Measurements from ENCODE around the gene DPP6. TPM values are rescaled to one million over a fixed set of nuclear protein-coding genes. Genes with fewer than 3 reads are reported as not detected.

Gene DPP6
- total RNA-seq, 1 experiment from 2014 or later = not detected

DNA sequence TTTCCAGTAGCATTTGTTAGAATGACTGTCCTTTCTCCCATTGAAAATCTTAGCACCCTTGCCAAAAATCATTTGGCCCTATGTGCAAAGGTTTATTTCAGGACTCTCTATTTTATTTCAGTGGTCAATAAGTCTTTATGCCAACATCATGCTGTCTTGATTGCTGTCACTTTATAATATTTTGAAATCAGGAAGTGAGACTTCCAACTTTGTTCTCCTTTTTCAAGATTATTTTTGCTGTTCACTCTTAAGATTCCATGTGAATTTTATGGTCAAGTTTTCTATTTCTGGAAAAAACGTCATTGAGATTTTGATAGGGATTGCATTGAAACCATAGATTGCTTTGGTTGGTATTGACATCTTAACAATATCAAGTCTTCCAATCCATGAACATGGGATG is 885.6 kb downstream of the DPP6 start:
- H3K4me3 Mint-ChIP-seq = no peak overlapping the region
- TF ChIP-seq, protein P1, sequence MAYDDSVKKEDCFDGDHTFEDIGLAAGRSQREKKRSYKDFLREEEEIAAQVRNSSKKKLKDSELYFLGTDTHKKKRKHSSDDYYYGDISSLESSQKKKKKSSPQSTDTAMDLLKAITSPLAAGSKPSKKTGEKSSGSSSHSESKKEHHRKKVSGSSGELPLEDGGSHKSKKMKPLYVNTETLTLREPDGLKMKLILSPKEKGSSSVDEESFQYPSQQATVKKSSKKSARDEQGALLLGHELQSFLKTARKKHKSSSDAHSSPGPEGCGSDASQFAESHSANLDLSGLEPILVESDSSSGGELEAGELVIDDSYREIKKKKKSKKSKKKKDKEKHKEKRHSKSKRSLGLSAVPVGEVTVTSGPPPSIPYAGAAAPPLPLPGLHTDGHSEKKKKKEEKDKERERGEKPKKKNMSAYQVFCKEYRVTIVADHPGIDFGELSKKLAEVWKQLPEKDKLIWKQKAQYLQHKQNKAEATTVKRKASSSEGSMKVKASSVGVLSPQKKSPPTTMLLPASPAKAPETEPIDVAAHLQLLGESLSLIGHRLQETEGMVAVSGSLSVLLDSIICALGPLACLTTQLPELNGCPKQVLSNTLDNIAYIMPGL (CRISPR knock-in tag; IDR thresholded peaks at IDR 0.05) = no peak
- DNase-seq (ENCODE audit: low spot score) = no peak
- ChIA-PET CTCF (interaction anchor here (1.1 kb wide), 1 partner anchor 15 kb away, joined by 3 read pairs; no protein-coding TSS in a partner anchor), POLR2A (no interaction called here)
- H3K36me3 Mint-ChIP-seq = peaks cover 57% of the 10 kb centered on the region
- no peak for ATAC-seq
- H3K27ac Mint-ChIP-seq = no peak overlapping the region
- H3K27me3 Mint-ChIP-seq (ENCODE audit: low read depth) = peaks cover 10% of the 10 kb centered on the region
- H3K4me1 Mint-ChIP-seq = no peaks in the 10 kb centered on the region
- peaks cover 82% of the 10 kb centered on the region for H3K9me3 Mint-ChIP-seq

DNA sequence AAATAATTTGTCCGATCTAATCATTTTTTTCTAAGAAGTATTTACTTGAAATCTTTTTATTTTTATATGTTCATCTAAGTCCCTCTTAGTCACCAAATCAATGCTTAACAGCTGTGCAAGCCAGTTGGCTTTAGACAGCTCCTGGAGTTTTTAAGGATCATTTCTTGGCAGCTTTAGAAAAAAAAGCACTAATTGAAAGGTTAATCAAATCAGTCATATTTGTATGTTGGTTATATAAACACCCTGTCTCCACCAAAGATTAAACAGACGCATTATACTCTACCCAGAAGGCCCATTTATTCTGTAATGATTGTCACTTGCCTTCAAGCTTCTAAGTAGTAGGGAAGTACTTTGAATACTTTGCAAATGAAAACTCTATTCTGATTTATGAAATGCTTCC is 890.5 kb downstream of the DPP6 start:
- Mint-ChIP-seq H3K4me1 (no peaks in the 10 kb centered on the region), H3K27me3 (ENCODE audit: low read depth) (no peaks in the 10 kb centered on the region), H3K4me3 (no peak overlapping the region), H3K9me3 (peaks cover 36% of the 10 kb centered on the region), H3K27ac (no peak overlapping the region), H3K36me3 (peaks cover 67% of the 10 kb centered on the region)
- TF ChIP-seq, protein P2, sequence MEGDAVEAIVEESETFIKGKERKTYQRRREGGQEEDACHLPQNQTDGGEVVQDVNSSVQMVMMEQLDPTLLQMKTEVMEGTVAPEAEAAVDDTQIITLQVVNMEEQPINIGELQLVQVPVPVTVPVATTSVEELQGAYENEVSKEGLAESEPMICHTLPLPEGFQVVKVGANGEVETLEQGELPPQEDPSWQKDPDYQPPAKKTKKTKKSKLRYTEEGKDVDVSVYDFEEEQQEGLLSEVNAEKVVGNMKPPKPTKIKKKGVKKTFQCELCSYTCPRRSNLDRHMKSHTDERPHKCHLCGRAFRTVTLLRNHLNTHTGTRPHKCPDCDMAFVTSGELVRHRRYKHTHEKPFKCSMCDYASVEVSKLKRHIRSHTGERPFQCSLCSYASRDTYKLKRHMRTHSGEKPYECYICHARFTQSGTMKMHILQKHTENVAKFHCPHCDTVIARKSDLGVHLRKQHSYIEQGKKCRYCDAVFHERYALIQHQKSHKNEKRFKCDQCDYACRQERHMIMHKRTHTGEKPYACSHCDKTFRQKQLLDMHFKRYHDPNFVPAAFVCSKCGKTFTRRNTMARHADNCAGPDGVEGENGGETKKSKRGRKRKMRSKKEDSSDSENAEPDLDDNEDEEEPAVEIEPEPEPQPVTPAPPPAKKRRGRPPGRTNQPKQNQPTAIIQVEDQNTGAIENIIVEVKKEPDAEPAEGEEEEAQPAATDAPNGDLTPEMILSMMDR (IDR thresholded peaks at IDR 0.05) = no peak
- no peak for TF ChIP-seq FOXJ3 (CRISPR knock-in tag; IDR thresholded peaks at IDR 0.05; ENCODE audit: borderline replicate concordance)
- TF ChIP-seq, protein P3, sequence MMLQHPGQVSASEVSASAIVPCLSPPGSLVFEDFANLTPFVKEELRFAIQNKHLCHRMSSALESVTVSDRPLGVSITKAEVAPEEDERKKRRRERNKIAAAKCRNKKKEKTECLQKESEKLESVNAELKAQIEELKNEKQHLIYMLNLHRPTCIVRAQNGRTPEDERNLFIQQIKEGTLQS (CRISPR knock-in tag; conservative IDR thresholded peaks at IDR 0.05) = no peak
- no peak for TF ChIP-seq SOX15 (CRISPR knock-in tag; IDR thresholded peaks at IDR 0.05)
- TF ChIP-seq ZNF263 (CRISPR knock-in tag; IDR thresholded peaks at IDR 0.05; ENCODE audit: low read depth) = no peak
- TF ChIP-seq, protein P4, sequence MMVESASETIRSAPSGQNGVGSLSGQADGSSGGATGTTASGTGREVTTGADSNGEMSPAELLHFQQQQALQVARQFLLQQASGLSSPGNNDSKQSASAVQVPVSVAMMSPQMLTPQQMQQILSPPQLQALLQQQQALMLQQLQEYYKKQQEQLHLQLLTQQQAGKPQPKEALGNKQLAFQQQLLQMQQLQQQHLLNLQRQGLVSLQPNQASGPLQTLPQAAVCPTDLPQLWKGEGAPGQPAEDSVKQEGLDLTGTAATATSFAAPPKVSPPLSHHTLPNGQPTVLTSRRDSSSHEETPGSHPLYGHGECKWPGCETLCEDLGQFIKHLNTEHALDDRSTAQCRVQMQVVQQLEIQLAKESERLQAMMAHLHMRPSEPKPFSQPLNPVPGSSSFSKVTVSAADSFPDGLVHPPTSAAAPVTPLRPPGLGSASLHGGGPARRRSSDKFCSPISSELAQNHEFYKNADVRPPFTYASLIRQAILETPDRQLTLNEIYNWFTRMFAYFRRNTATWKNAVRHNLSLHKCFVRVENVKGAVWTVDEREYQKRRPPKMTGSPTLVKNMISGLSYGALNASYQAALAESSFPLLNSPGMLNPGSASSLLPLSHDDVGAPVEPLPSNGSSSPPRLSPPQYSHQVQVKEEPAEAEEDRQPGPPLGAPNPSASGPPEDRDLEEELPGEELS (CRISPR knock-in tag; IDR thresholded peaks at IDR 0.05) = no peak
- TF ChIP-seq, protein P5, sequence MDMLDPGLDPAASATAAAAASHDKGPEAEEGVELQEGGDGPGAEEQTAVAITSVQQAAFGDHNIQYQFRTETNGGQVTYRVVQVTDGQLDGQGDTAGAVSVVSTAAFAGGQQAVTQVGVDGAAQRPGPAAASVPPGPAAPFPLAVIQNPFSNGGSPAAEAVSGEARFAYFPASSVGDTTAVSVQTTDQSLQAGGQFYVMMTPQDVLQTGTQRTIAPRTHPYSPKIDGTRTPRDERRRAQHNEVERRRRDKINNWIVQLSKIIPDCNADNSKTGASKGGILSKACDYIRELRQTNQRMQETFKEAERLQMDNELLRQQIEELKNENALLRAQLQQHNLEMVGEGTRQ (CRISPR knock-in tag; IDR thresholded peaks at IDR 0.05) = no peak
- no peak for TF ChIP-seq ZNF423 (CRISPR knock-in tag; IDR thresholded peaks at IDR 0.05)
- TF ChIP-seq, protein P6, sequence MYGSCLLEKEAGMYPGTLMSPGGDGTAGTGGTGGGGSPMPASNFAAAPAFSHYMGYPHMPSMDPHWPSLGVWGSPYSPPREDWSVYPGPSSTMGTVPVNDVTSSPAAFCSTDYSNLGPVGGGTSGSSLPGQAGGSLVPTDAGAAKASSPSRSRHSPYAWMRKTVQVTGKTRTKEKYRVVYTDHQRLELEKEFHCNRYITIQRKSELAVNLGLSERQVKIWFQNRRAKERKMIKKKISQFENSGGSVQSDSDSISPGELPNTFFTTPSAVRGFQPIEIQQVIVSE (CRISPR knock-in tag; IDR thresholded peaks at IDR 0.05; ENCODE audit: borderline replicate concordance) = no peak
- TF ChIP-seq, protein P7, sequence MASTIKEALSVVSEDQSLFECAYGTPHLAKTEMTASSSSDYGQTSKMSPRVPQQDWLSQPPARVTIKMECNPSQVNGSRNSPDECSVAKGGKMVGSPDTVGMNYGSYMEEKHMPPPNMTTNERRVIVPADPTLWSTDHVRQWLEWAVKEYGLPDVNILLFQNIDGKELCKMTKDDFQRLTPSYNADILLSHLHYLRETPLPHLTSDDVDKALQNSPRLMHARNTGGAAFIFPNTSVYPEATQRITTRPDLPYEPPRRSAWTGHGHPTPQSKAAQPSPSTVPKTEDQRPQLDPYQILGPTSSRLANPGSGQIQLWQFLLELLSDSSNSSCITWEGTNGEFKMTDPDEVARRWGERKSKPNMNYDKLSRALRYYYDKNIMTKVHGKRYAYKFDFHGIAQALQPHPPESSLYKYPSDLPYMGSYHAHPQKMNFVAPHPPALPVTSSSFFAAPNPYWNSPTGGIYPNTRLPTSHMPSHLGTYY (CRISPR knock-in tag; IDR thresholded peaks at IDR 0.05) = no peak
- TF ChIP-seq HMGA2 (CRISPR knock-in tag; IDR thresholded peaks at IDR 0.05) = no peak
- TF ChIP-seq MYBL2 (CRISPR knock-in tag; IDR thresholded peaks at IDR 0.05) = no peak
- TF ChIP-seq, protein P8, sequence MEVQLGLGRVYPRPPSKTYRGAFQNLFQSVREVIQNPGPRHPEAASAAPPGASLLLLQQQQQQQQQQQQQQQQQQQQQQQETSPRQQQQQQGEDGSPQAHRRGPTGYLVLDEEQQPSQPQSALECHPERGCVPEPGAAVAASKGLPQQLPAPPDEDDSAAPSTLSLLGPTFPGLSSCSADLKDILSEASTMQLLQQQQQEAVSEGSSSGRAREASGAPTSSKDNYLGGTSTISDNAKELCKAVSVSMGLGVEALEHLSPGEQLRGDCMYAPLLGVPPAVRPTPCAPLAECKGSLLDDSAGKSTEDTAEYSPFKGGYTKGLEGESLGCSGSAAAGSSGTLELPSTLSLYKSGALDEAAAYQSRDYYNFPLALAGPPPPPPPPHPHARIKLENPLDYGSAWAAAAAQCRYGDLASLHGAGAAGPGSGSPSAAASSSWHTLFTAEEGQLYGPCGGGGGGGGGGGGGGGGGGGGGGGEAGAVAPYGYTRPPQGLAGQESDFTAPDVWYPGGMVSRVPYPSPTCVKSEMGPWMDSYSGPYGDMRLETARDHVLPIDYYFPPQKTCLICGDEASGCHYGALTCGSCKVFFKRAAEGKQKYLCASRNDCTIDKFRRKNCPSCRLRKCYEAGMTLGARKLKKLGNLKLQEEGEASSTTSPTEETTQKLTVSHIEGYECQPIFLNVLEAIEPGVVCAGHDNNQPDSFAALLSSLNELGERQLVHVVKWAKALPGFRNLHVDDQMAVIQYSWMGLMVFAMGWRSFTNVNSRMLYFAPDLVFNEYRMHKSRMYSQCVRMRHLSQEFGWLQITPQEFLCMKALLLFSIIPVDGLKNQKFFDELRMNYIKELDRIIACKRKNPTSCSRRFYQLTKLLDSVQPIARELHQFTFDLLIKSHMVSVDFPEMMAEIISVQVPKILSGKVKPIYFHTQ (CRISPR knock-in tag; IDR thresholded peaks at IDR 0.05) = no peak
- TF ChIP-seq, protein P9, sequence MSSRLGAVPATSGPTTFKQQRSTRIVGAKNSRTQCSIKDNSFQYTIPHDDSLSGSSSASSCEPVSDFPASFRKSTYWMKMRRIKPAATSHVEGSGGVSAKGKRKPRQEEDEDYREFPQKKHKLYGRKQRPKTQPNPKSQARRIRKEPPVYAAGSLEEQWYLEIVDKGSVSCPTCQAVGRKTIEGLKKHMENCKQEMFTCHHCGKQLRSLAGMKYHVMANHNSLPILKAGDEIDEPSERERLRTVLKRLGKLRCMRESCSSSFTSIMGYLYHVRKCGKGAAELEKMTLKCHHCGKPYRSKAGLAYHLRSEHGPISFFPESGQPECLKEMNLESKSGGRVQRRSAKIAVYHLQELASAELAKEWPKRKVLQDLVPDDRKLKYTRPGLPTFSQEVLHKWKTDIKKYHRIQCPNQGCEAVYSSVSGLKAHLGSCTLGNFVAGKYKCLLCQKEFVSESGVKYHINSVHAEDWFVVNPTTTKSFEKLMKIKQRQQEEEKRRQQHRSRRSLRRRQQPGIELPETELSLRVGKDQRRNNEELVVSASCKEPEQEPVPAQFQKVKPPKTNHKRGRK (CRISPR knock-in tag; IDR thresholded peaks at IDR 0.05; ENCODE audit: borderline replicate concordance) = no peak
- TF ChIP-seq, protein P10, sequence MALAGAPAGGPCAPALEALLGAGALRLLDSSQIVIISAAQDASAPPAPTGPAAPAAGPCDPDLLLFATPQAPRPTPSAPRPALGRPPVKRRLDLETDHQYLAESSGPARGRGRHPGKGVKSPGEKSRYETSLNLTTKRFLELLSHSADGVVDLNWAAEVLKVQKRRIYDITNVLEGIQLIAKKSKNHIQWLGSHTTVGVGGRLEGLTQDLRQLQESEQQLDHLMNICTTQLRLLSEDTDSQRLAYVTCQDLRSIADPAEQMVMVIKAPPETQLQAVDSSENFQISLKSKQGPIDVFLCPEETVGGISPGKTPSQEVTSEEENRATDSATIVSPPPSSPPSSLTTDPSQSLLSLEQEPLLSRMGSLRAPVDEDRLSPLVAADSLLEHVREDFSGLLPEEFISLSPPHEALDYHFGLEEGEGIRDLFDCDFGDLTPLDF (CRISPR knock-in tag; IDR thresholded peaks at IDR 0.05) = no peak
- TF ChIP-seq NFYB (CRISPR knock-in tag; conservative IDR thresholded peaks at IDR 0.05; ENCODE audit: low read depth) = no peak
- ChIA-PET CTCF (interaction anchor here (2.1 to 2.7 kb wide), 2 partner anchors 11 to 15 kb away, joined by 10 to 14 read pairs; no protein-coding TSS in a partner anchor), POLR2A (no interaction called here)
- ATAC-seq (no peak), DNase-seq (ENCODE audit: low spot score) (no peak)
